NCI-H128 (cell line): ENCODE results near the gene OSBP.

Experiments used
- DNase-seq: peaks from one replicate; lab custom pipeline; 2025; ENCODE audit not compliant: unreplicated experiment; lab: John Stamatoyannopoulos, UW

OSBP gene

GRCh38 chr11:59607703-59608454, 7.7 kb downstream of the OSBP start:
- DNase-seq, result no peak

GRCh38 chr11:59602432-59602831, 13.1 kb downstream of the OSBP start:
- no peak for DNase-seq

- no peak for DNase-seq
Observed at GRCh38 chr11:59601788-59602187, 13.8 kb downstream of the OSBP start.

GRCh38 chr11:59600636-59601035, 14.9 kb downstream of the OSBP start:
- no peak for DNase-seq

- DNase-seq, result no peak
Observed at GRCh38 chr11:59600234-59600633, 15.3 kb downstream of the OSBP start.

GRCh38 chr11:59598961-59599360, 16.6 kb downstream of the OSBP start:
- no peak for DNase-seq

- DNase-seq, result no peak
Observed at GRCh38 chr11:59584294-59584693, 31.3 kb downstream of the OSBP start.

- DNase-seq, result no peak
Observed at GRCh38 chr11:59582006-59582405, 33.6 kb downstream of the OSBP start.

GRCh38 chr11:59578369-59578768, 37.2 kb downstream of the OSBP start:
- no peak for DNase-seq

- DNase-seq, result no peak
Observed at GRCh38 chr11:59575505-59575904, 40.1 kb downstream of the OSBP start.

- no peak for DNase-seq
Observed at GRCh38 chr11:59574932-59575502, 40.6 kb downstream of the OSBP start.

- DNase-seq, result no peak
Observed at GRCh38 chr11:59574467-59574866, 41.1 kb downstream of the OSBP start.

GRCh38 chr11:59573216-59573615, 42.4 kb downstream of the OSBP start:
- no peak for DNase-seq

GRCh38 chr11:59572091-59572490, 43.5 kb downstream of the OSBP start:
- no peak for DNase-seq

- DNase-seq, result no peak
Observed at GRCh38 chr11:59562292-59562691, 53.3 kb downstream of the OSBP start.

GRCh38 chr11:59560702-59561473, 54.7 kb downstream of the OSBP start:
- DNase-seq, result no peak

- peak; percentile 54 for DNase-seq
Observed at GRCh38 chr11:59560290-59560701, 55.3 kb downstream of the OSBP start.

GRCh38 chr11:59559886-59560285, 55.7 kb downstream of the OSBP start:
- DNase-seq, result no peak

- no peak for DNase-seq
Observed at GRCh38 chr11:59558270-59558643, 57.3 kb downstream of the OSBP start.

GRCh38 chr11:59556917-59557348, 58.6 kb downstream of the OSBP start:
- no peak for DNase-seq

- DNase-seq, result no peak
Observed at GRCh38 chr11:59556115-59556916, 59.3 kb downstream of the OSBP start.
